ENCODE measurements around the gene OBSL1.

Gene OBSL1

GRCh38 chr2:219548990-219549389, 22.3 kb downstream of the OBSL1 start:
- DNase-seq (ENCODE audit: low read depth), result no peak

- DNase-seq (ENCODE audit: low read depth), result no peak
Measured at GRCh38 chr2:219547621-219548020, 23.7 kb downstream of the OBSL1 start.

GRCh38 chr2:219545943-219546352, 25.4 kb downstream of the OBSL1 start:
- DNase-seq (ENCODE audit: low read depth), result no peak

- DNase-seq (ENCODE audit: low read depth), result no peak
Measured at GRCh38 chr2:219545295-219545942, 25.9 kb downstream of the OBSL1 start.

GRCh38 chr2:219544567-219544966, 26.8 kb downstream of the OBSL1 start:
- DNase-seq (ENCODE audit: low read depth), result no peak

- DNase-seq (ENCODE audit: low read depth), result peak; percentile 93
Measured at GRCh38 chr2:219543596-219544358, 27.6 kb downstream of the OBSL1 start, which contains the start of the genes CHPF and TMEM198. Gene CHPF (minus strand): TSS chr2:219543809. CDS start chr2:219543538, 271 bp downstream. Gene TMEM198 (plus strand): TSS chr2:219544028. CDS start chr2:219544728, 700 bp downstream.

GRCh38 chr2:219542931-219543595, 28.3 kb downstream of the OBSL1 start:
- no peak for DNase-seq (ENCODE audit: low read depth)

GRCh38 chr2:219541611-219542180, 29.6 kb downstream of the OBSL1 start:
- no peak for DNase-seq (ENCODE audit: low read depth)

- DNase-seq (ENCODE audit: low read depth), result no peak
Measured at GRCh38 chr2:219540784-219541504, 30.4 kb downstream of the OBSL1 start.

GRCh38 chr2:219539926-219540678, 31.2 kb downstream of the OBSL1 start:
- DNase-seq (ENCODE audit: low read depth), result no peak

- no peak for DNase-seq (ENCODE audit: low read depth)
Measured at GRCh38 chr2:219538956-219539788, 32.2 kb downstream of the OBSL1 start.

- no peak for DNase-seq (ENCODE audit: low read depth)
Measured at GRCh38 chr2:219538504-219538951, 32.8 kb downstream of the OBSL1 start.

GRCh38 chr2:219537657-219538488, 33.5 kb downstream of the OBSL1 start:
- no peak for DNase-seq (ENCODE audit: low read depth)

GRCh38 chr2:219536967-219537366, 34.4 kb downstream of the OBSL1 start:
- DNase-seq (ENCODE audit: low read depth), result no peak

- DNase-seq (ENCODE audit: low read depth), result no peak
Measured at GRCh38 chr2:219536425-219536824, 34.9 kb downstream of the OBSL1 start.

- DNase-seq (ENCODE audit: low read depth), result no peak
Measured at GRCh38 chr2:219533930-219534661, 37.2 kb downstream of the OBSL1 start.

GRCh38 chr2:219532378-219532649, 39.0 kb downstream of the OBSL1 start:
- DNase-seq (ENCODE audit: low read depth), result no peak

- DNase-seq (ENCODE audit: low read depth), result no peak
Measured at GRCh38 chr2:219531639-219532377, 39.5 kb downstream of the OBSL1 start.
